HepG2 (cell line): ENCODE measurements around the gene ATP6V0A1. TPM values are rescaled to one million over a fixed set of nuclear protein-coding genes. Genes with fewer than 3 reads are reported as not detected.
A peak's percentile ranks its signal among the peaks of the same experiment; 100 is the strongest.

Experiments used
- BORCS8-MEF2B ChIP-seq: sonication (generic); formaldehyde crosslinking; IDR thresholded peaks from 2 replicates; pipeline ENCODE4 v1.8.0; 2022; ENCODE audit warnings: mild to moderate bottlenecking, missing genetic modification reagents
- HIVEP1 ChIP-seq: sonication (generic); formaldehyde crosslinking; IDR thresholded peaks from 2 replicates; pipeline ENCODE4 v1.4.0; 2020; ENCODE audit warnings: mild to moderate bottlenecking, missing genetic modification reagents
- NFYB ChIP-seq: sonication (generic); formaldehyde crosslinking; IDR thresholded peaks from 2 replicates; pipeline ENCODE4 v1.4.0; 2020; ENCODE audit warnings: missing genetic modification reagents
- NKX3-1 ChIP-seq: sonication (generic); formaldehyde crosslinking; IDR thresholded peaks from 2 replicates; pipeline ENCODE4 v1.5.0; 2020; ENCODE audit warnings: missing genetic modification reagents
- SRSF1 ChIP-seq: fragments of 200-400 bp; formaldehyde crosslinking; optimal IDR thresholded peaks from 2 replicates; pipeline ENCODE3; 2017; ENCODE audit warnings: mild to moderate bottlenecking, low read depth, low read length, moderate library complexity
- TP53 ChIP-seq: sonication (generic); formaldehyde crosslinking; conservative IDR thresholded peaks from 2 replicates; pipeline ENCODE4 v1.4.0; 2020; ENCODE audit warnings: missing genetic modification reagents
- WIZ ChIP-seq: sonication (generic); formaldehyde crosslinking; IDR thresholded peaks from 2 replicates; pipeline ENCODE4 v1.5.1; 2020; ENCODE audit warnings: mild to moderate bottlenecking, missing genetic modification reagents
- YEATS2 ChIP-seq: sonication (generic); formaldehyde crosslinking; IDR thresholded peaks from 2 replicates; pipeline ENCODE4 v1.4.0; 2020; ENCODE audit warnings: missing genetic modification reagents, borderline replicate concordance
- polyA plus RNA-seq, 8 experiments: library from polyadenylated mRNA; depleted of rRNA in 3 of 8; stranded (reverse) in 7 of 8; unstranded in 1 of 8; fragments of >200 nt; fragmentation: Illumina TruSeq in 4 of 8; extraction: Trizol in 4 of 8; gene quantifications; 2 replicates each; pipeline versions ENCODE4 v1.2.1 to v1.2.3, GENCODE V29; 2011 to 2016; ENCODE audit warnings: low read depth in 4 of 8, missing spikeins in 1 of 8, mixed read lengths in 1 of 8; ENCODE audit not compliant: insufficient read depth in 1 of 8
- total RNA-seq, 5 experiments: library from RNA; depleted of rRNA; stranded (reverse); fragments of >200 nt; fragmentation: Illumina TruSeq; extraction: Trizol; gene quantifications; 2 replicates each; pipeline ENCODE4 v1.2.3, GENCODE V29; 2016; ENCODE audit warnings: low read depth in 1 of 5
- TF ChIP-seq, protein P1 (sequence below): sonication (generic); formaldehyde crosslinking; IDR thresholded peaks from 2 replicates; pipeline ENCODE4 v1.4.0; 2020; ENCODE audit warnings: mild to moderate bottlenecking, missing genetic modification reagents
- TF ChIP-seq, protein P2 (sequence below): IDR thresholded peaks from 2 replicates; pipeline ENCODE4 v1.6.1; 2016; ENCODE audit warnings: missing biosample characterization, missing genetic modification reagents, low read depth
- TF ChIP-seq, protein P3 (sequence below): sonication (generic); formaldehyde crosslinking; conservative IDR thresholded peaks from 2 replicates; pipeline ENCODE4 v1.5.0; 2020; ENCODE audit warnings: missing genetic modification reagents
- TF ChIP-seq, protein P4 (sequence below): sonication (generic); formaldehyde crosslinking; IDR thresholded peaks from 2 replicates; pipeline ENCODE4 v1.5.1; 2020; ENCODE audit warnings: mild to moderate bottlenecking, missing genetic modification reagents, moderate library complexity
- TF ChIP-seq, protein P5 (sequence below): sonication (generic); formaldehyde crosslinking; IDR thresholded peaks from 2 replicates; pipeline ENCODE4 v1.9.0; 2021; ENCODE audit warnings: missing genetic modification reagents, borderline replicate concordance

The ATP6V0A1 gene
- total and polyA plus RNA-seq, 2 of the 13 experiments (the other 11 are each of a cell fraction or from before 2014, with no cell fraction given): 27.9 to 54.1 TPM

DNA sequence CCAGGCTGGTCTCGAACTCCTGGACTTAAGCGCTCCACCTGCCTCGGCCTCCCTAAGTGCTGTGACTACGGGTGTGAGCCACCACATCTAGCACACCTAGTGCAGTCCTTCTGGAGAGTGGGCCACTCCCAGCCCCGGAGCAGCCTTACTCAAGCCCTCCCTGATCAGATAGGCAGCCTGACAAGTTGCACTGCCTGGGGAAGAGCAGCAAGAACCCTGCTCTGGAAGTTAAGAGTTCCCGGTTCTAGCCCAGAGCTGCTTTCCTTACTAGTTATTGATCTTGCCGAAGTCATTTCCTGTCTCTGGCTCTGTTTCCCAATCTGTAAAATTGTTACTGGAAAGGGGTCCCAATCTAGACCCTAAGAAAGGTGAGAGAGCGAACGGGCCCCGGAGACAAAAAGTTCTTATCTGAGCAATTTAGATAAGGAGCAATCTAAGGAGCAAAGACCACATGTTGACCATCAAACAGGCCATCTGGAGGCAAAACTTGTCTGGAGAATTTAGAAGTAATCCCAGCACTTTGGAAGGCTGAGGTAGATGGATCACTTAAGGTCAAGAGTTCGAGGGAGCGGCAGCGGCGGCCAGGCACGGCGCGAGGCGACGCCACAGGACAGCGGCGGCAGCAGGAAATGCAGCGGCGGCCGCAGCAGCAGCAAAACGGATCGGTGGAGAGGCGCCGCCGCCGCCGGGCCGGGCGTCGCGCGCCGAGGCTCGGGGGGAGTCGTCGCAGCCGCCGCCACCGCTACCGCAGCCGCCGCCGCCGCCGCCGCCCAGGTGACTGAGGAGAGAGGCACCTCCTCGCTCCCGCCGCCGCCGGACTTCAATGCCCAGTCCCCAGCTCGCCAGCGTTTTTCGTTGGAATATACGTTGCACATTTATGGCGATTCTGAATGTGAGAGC lies 73.0 kb downstream of the ATP6V0A1 start (continued):
- TF ChIP-seq, protein P1, sequence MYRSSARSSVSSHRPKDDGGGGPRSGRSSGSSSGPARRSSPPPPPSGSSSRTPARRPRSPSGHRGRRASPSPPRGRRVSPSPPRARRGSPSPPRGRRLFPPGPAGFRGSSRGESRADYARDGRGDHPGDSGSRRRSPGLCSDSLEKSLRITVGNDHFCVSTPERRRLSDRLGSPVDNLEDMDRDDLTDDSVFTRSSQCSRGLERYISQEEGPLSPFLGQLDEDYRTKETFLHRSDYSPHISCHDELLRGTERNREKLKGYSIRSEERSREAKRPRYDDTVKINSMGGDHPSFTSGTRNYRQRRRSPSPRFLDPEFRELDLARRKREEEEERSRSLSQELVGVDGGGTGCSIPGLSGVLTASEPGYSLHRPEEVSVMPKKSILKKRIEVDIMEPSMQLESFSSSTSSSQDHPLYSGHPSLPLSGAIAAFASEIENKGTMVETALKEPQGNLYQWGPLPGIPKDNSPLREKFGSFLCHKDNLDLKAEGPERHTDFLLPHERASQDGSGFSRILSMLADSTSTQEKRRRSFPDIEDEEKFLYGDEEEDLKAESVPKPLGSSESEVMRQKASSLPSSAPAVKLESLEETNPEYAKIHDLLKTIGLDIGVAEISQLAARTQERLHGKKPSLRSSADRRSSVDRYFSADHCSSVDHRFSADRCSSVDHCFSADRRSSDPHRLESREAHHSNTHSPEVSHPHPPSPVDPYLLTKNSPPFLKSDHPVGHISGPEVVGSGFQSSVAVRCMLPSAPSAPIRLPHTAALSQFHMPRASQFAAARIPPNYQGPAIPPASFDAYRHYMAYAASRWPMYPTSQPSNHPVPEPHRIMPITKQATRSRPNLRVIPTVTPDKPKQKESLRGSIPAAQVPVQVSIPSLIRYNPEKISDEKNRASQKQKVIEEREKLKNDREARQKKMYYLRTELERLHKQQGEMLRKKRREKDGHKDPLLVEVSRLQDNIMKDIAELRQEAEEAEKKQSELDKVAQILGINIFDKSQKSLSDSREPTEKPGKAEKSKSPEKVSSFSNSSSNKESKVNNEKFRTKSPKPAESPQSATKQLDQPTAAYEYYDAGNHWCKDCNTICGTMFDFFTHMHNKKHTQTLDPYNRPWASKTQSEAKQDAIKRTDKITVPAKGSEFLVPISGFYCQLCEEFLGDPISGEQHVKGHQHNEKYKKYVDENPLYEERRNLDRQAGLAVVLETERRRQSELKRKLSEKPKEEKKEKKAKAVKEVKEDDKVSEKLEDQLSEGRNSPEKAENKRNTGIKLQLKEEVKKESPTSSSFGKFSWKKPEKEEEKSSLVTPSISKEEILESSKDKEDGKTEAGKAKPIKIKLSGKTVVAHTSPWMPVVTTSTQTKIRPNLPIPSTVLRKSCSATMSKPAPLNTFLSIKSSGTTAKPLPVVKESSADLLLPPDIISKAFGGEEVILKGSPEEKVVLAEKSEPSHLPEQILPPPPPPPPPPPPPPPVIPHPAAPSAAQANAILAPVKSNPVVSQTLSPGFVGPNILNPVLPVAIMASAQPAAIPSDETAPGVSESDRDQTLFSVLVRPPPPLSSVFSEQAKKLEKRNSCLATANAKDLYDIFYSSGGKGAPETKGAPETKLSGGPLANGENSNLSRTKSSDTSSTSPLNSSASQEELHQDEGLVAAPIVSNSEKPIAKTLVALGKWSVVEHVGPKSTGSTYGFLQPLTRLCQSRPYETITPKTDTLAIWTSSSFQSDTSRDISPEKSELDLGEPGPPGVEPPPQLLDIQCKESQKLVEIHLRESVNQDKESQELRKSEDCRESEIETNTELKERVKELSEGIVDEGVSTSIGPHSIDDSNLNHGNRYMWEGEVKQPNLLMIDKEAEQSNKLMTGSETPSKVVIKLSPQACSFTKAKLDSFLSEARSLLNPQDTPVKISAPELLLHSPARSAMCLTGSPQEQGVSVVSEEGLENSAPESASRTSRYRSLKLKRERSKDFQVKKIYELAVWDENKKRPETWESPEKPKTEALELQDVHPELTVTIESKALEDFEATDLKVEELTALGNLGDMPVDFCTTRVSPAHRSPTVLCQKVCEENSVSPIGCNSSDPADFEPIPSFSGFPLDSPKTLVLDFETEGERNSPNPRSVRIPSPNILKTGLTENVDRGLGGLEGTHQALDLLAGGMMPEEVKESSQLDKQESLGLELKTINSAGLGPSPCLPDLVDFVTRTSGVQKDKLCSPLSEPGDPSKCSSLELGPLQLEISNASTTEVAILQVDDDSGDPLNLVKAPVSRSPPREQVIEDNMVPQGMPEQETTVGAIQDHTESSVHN (CRISPR knock-in tag): no peak
- TF ChIP-seq, protein P2, sequence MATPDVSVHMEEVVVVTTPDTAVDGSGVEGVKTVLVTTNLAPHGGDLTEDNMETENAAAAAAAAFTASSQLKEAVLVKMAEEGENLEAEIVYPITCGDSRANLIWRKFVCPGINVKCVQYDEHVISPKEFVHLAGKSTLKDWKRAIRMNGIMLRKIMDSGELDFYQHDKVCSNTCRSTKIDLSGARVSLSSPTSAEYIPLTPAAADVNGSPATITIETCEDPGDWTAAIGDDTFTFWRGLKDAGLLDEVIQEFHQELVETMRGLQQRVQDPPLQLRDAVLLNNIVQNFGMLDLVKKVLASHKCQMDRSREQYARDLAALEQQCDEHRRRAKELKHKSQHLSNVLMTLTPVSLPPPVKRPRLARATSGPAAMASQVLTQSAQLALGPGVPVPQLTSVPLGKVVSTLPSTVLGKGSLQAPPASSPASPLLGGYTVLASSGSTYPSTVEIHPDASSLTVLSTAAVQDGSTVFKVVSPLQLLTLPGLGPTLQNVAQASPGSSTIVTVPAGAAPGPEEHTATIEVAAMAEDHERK (CRISPR knock-in tag): no peak
- TF ChIP-seq NFYB (CRISPR knock-in tag): no peak
- TF ChIP-seq, protein P3, sequence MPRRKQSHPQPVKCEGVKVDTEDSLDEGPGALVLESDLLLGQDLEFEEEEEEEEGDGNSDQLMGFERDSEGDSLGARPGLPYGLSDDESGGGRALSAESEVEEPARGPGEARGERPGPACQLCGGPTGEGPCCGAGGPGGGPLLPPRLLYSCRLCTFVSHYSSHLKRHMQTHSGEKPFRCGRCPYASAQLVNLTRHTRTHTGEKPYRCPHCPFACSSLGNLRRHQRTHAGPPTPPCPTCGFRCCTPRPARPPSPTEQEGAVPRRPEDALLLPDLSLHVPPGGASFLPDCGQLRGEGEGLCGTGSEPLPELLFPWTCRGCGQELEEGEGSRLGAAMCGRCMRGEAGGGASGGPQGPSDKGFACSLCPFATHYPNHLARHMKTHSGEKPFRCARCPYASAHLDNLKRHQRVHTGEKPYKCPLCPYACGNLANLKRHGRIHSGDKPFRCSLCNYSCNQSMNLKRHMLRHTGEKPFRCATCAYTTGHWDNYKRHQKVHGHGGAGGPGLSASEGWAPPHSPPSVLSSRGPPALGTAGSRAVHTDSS (CRISPR knock-in tag): no peak
- 0 out of 2 replicates have a peak, but pooled peaks have one; percentile 18 for TF ChIP-seq BORCS8-MEF2B (CRISPR knock-in tag)
- no peak for TF ChIP-seq NKX3-1 (CRISPR knock-in tag)
- TF ChIP-seq SRSF1: no peak
- TF ChIP-seq, protein P4, sequence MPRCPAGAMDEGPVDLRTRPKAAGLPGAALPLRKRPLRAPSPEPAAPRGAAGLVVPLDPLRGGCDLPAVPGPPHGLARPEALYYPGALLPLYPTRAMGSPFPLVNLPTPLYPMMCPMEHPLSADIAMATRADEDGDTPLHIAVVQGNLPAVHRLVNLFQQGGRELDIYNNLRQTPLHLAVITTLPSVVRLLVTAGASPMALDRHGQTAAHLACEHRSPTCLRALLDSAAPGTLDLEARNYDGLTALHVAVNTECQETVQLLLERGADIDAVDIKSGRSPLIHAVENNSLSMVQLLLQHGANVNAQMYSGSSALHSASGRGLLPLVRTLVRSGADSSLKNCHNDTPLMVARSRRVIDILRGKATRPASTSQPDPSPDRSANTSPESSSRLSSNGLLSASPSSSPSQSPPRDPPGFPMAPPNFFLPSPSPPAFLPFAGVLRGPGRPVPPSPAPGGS (CRISPR knock-in tag): 0 out of 2 replicates have a peak, but pooled peaks have one; percentile 14
- TF ChIP-seq WIZ (CRISPR knock-in tag): no peak
- no peak for TF ChIP-seq TP53
- TF ChIP-seq YEATS2 (CRISPR knock-in tag): 0 out of 2 replicates have a peak, but pooled peaks have one; percentile 11
- no peak for TF ChIP-seq HIVEP1 (CRISPR knock-in tag)
- TF ChIP-seq, protein P5, sequence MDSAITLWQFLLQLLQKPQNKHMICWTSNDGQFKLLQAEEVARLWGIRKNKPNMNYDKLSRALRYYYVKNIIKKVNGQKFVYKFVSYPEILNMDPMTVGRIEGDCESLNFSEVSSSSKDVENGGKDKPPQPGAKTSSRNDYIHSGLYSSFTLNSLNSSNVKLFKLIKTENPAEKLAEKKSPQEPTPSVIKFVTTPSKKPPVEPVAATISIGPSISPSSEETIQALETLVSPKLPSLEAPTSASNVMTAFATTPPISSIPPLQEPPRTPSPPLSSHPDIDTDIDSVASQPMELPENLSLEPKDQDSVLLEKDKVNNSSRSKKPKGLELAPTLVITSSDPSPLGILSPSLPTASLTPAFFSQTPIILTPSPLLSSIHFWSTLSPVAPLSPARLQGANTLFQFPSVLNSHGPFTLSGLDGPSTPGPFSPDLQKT (CRISPR knock-in tag): no peak
